ENCODE results near the gene PRSS36.
"Not testable (repeated sequence)": the region's sequence is repeated elsewhere in the genome, so short reads cannot be mapped to it uniquely, and the experiment has no call there.

Gene PRSS36

DNA sequence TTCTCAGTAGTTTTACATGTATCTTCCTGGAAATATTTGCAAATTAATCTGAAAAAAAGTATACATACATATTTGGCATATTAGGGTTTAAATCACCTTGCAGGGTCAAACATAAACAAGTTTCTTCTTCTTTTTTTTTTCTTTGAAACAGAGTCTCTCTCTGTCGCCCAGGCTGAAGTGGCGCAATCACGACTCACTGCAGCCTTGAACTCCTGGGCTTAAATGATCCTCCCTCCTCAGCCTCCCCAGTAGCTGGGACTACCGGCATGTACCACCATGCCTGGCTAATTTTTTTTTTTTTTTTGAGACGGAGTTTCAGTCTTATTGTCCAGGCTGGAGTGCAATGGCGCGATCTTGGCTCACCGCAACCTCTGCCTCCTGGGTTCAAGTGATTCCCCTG is 17.4 kb upstream of the PRSS36 start:
- no peak overlapping the region for H3K27ac ChIP-seq (ENCODE audit: low read depth, low read length)
- H3K9me2 ChIP-seq (replicated peaks; ENCODE audit: insufficient read depth, low read length): no peaks in the 10 kb centered on the region
- TF ChIP-seq EZH2phosphoT487 (conservative IDR thresholded peaks at IDR 0.05; ENCODE audit: low read length): no peak
- TF ChIP-seq, protein P1, sequence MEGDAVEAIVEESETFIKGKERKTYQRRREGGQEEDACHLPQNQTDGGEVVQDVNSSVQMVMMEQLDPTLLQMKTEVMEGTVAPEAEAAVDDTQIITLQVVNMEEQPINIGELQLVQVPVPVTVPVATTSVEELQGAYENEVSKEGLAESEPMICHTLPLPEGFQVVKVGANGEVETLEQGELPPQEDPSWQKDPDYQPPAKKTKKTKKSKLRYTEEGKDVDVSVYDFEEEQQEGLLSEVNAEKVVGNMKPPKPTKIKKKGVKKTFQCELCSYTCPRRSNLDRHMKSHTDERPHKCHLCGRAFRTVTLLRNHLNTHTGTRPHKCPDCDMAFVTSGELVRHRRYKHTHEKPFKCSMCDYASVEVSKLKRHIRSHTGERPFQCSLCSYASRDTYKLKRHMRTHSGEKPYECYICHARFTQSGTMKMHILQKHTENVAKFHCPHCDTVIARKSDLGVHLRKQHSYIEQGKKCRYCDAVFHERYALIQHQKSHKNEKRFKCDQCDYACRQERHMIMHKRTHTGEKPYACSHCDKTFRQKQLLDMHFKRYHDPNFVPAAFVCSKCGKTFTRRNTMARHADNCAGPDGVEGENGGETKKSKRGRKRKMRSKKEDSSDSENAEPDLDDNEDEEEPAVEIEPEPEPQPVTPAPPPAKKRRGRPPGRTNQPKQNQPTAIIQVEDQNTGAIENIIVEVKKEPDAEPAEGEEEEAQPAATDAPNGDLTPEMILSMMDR (IDR thresholded peaks at IDR 0.05; ENCODE audit: insufficient read depth, low read length, poor library complexity, severe bottlenecking): no peak
- H4K20me1 ChIP-seq (ENCODE audit: low read depth, low read length): no peaks in the 10 kb centered on the region
- H2AFZ ChIP-seq (ENCODE audit: low read depth, low read length, severe bottlenecking): no peak overlapping the region
- H3K27me3 ChIP-seq (ENCODE audit: low read length): no peaks in the 10 kb centered on the region
- no peak overlapping the region for H3K9ac ChIP-seq (ENCODE audit: low read length)
- no peaks in the 10 kb centered on the region for H3K9me3 ChIP-seq (ENCODE audit: insufficient read depth, low read length)
- H3K4me3 ChIP-seq (ENCODE audit: insufficient read depth, low read length, poor library complexity, severe bottlenecking): no peak overlapping the region
- no peak overlapping the region for H3K4me2 ChIP-seq (ENCODE audit: low read depth, low read length, poor library complexity, severe bottlenecking)
- no peaks in the 10 kb centered on the region for H3F3A ChIP-seq (ENCODE audit: insufficient read depth)
- H3K79me2 ChIP-seq (ENCODE audit: insufficient read depth, low read length): no peaks in the 10 kb centered on the region
- H3K36me3 ChIP-seq (ENCODE audit: low read length): no peaks in the 10 kb centered on the region

DNA sequence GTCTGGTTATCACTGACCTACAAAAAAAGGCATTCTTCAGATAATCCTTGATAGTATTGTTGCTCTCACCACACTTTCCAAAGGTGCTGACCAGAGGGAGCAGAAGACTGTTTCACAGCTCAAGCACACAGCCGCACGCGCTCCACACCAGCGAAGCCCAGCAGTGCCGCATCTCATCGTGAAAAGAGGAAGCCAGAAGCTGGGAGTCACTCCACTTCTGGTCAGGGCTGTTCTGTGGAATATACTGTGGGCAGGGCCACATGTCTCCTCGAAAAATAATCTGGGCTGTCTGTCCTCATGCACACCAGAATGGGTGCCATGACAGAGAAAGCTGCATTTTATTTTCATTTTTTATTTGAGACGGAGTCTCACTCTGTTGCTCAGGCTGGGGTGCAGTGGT is 7.3 kb upstream of the PRSS36 start:
- Histone ChIP-seq H3K9me2 (replicated peaks; ENCODE audit: insufficient read depth, low read length) (no peaks in the 10 kb centered on the region), H3K27me3 (ENCODE audit: low read length) (no peaks in the 10 kb centered on the region), H3K4me3 (ENCODE audit: insufficient read depth, low read length, poor library complexity, severe bottlenecking) (no peak overlapping the region), H3K79me2 (ENCODE audit: insufficient read depth, low read length) (no peaks in the 10 kb centered on the region), H3K9ac (ENCODE audit: low read length) (no peak overlapping the region), H2AFZ (ENCODE audit: low read depth, low read length, severe bottlenecking) (no peak overlapping the region), H4K20me1 (ENCODE audit: low read depth, low read length) (no peaks in the 10 kb centered on the region), H3K4me2 (ENCODE audit: low read depth, low read length, poor library complexity, severe bottlenecking) (no peak overlapping the region), H3K27ac (ENCODE audit: low read depth, low read length) (no peak overlapping the region), H3F3A (ENCODE audit: insufficient read depth) (no peaks in the 10 kb centered on the region), H3K36me3 (ENCODE audit: low read length) (no peaks in the 10 kb centered on the region), H3K9me3 (ENCODE audit: insufficient read depth, low read length) (no peaks in the 10 kb centered on the region)
- no peak for TF ChIP-seq EZH2phosphoT487 (conservative IDR thresholded peaks at IDR 0.05; ENCODE audit: low read length)
- TF ChIP-seq, protein P1 (IDR thresholded peaks at IDR 0.05; ENCODE audit: insufficient read depth, low read length, poor library complexity, severe bottlenecking): no peak

GRCh38 chr16:31150976-31151375 is 1.1 kb upstream of the PRSS36 start:
- H3K27ac ChIP-seq (ENCODE audit: low read depth, low read length); H3K36me3 ChIP-seq (ENCODE audit: low read length); H4K20me1 ChIP-seq (ENCODE audit: low read depth, low read length); H2AFZ ChIP-seq (ENCODE audit: low read depth, low read length, severe bottlenecking); H3K27me3 ChIP-seq (ENCODE audit: low read length); H3K79me2 ChIP-seq (ENCODE audit: insufficient read depth, low read length); H3K9me2 ChIP-seq (replicated peaks; ENCODE audit: insufficient read depth, low read length); H3K4me3 ChIP-seq (ENCODE audit: insufficient read depth, low read length, poor library complexity, severe bottlenecking); H3K4me2 ChIP-seq (ENCODE audit: low read depth, low read length, poor library complexity, severe bottlenecking); H3F3A ChIP-seq (ENCODE audit: insufficient read depth); H3K9ac ChIP-seq (ENCODE audit: low read length); H3K9me3 ChIP-seq (ENCODE audit: insufficient read depth, low read length): not testable (repeated sequence)

GRCh38 chr16:31149332-31149731 is 534 bp downstream of the PRSS36 start:
- H2AFZ ChIP-seq (ENCODE audit: low read depth, low read length, severe bottlenecking): no peak overlapping the region
- no peak overlapping the region for H3K4me2 ChIP-seq (ENCODE audit: low read depth, low read length, poor library complexity, severe bottlenecking)
- H3K9me3 ChIP-seq (ENCODE audit: insufficient read depth, low read length): no peaks in the 10 kb centered on the region

More at GRCh38 chr16:31149332-31149731, 534 bp downstream of the PRSS36 start:
- H3K9me2 ChIP-seq (replicated peaks; ENCODE audit: insufficient read depth, low read length): no peaks in the 10 kb centered on the region
- no peak overlapping the region for H3K27ac ChIP-seq (ENCODE audit: low read depth, low read length)
- H3K27me3 ChIP-seq (ENCODE audit: low read length): no peaks in the 10 kb centered on the region
- no peak for TF ChIP-seq EZH2phosphoT487 (conservative IDR thresholded peaks at IDR 0.05; ENCODE audit: low read length)
- TF ChIP-seq, protein P1 (IDR thresholded peaks at IDR 0.05; ENCODE audit: insufficient read depth, low read length, poor library complexity, severe bottlenecking): no peak
- H3F3A ChIP-seq (ENCODE audit: insufficient read depth): no peaks in the 10 kb centered on the region
- no peaks in the 10 kb centered on the region for H3K36me3 ChIP-seq (ENCODE audit: low read length)
- H3K4me3 ChIP-seq (ENCODE audit: insufficient read depth, low read length, poor library complexity, severe bottlenecking): no peak overlapping the region
- no peaks in the 10 kb centered on the region for H4K20me1 ChIP-seq (ENCODE audit: low read depth, low read length)
- no peaks in the 10 kb centered on the region for H3K79me2 ChIP-seq (ENCODE audit: insufficient read depth, low read length)
- H3K9ac ChIP-seq (ENCODE audit: low read length): no peak overlapping the region
